Measurements from ENCODE around the gene WARS2. TPM values are rescaled to one million over a fixed set of nuclear protein-coding genes. Genes with fewer than 3 reads are reported as not detected.

WARS2 gene
- polyA plus RNA-seq, 2 of the 4 experiments (the other 2 are of a cell fraction) = 5.9 to 7.9 TPM

- Histone ChIP-seq H3K4me1 (no peaks in the 10 kb centered on the region), H3K4me3 (no peak overlapping the region), H3K9me3 (no peaks in the 10 kb centered on the region), H3K4me2 (no peak overlapping the region), H3K27ac (no peak overlapping the region)
- TF ChIP-seq SMC3 (IDR thresholded peaks at IDR 0.05) (no peak), TP53 (CRISPR knock-in tag; IDR thresholded peaks at IDR 0.05) (no peak), POLR2A (IDR thresholded peaks at IDR 0.05; ENCODE audit: low read length) (no peak), CBX2 (IDR thresholded peaks at IDR 0.05; ENCODE audit: borderline replicate concordance, low read depth) (no peak), KDM1A (IDR thresholded peaks at IDR 0.05; ENCODE audit: low read depth) (no peak), HEYL (CRISPR knock-in tag; IDR thresholded peaks at IDR 0.05) (no peak), FOSB (CRISPR knock-in tag; IDR thresholded peaks at IDR 0.05) (no peak), BCL3 (IDR thresholded peaks at IDR 0.05) (no peak), NFE2L2 (conservative IDR thresholded peaks at IDR 0.05; ENCODE audit: low read length) (no peak), FOXS1 (CRISPR knock-in tag; IDR thresholded peaks at IDR 0.05) (no peak), ZSCAN20 (CRISPR knock-in tag; IDR thresholded peaks at IDR 0.05) (no peak), CHD4 (IDR thresholded peaks at IDR 0.05; ENCODE audit: borderline replicate concordance) (no peak)
- ChIA-PET CTCF (no interaction called here), POLR2A (no interaction called here)
- 74% methylated on average over 1 of the region's 1 CpG for WGBS (ENCODE audit: missing lambda C conversion rate)
- DNase-seq (ENCODE audit: low read depth in 1 of 2, low spot score in 1 of 2) (no peak), FAIRE-seq (no peak), ATAC-seq (no peak)
Measured at GRCh38 chr1:119101563-119101962, 38.9 kb downstream of the WARS2 start.

DNA sequence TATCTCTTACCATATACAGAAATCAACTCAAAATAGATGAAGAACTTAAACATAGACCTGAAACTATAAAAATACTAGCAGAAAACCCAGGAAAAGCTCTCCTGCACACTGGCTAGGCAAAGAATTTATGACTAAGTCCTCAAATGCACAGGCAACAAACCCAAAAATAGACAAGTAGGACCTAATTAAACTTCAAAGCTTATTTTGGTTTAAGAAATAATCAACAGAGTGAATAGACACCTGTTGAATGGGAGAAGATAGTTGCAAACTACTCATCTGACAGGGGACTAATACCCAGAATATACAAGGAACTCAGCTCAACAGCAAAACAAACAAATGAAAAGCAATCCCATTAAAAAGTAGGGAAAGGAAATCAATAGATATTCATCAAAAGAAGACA is 40.7 kb downstream of the WARS2 start:
- ATAC-seq (no peak), DNase-seq (ENCODE audit: low read depth in 1 of 2, low spot score in 1 of 2) (no peak), FAIRE-seq (no peak)
- no peaks in the 10 kb centered on the region for H3K9me3 ChIP-seq
- no peak overlapping the region for H3K4me2 ChIP-seq
- no peaks in the 10 kb centered on the region for H3K4me1 ChIP-seq
- H3K27ac ChIP-seq = no peak overlapping the region
- no peak overlapping the region for H3K4me3 ChIP-seq
- ChIA-PET CTCF (no interaction called here), POLR2A (no interaction called here)
- no peak for TF ChIP-seq MAX (IDR thresholded peaks at IDR 0.05)

DNA sequence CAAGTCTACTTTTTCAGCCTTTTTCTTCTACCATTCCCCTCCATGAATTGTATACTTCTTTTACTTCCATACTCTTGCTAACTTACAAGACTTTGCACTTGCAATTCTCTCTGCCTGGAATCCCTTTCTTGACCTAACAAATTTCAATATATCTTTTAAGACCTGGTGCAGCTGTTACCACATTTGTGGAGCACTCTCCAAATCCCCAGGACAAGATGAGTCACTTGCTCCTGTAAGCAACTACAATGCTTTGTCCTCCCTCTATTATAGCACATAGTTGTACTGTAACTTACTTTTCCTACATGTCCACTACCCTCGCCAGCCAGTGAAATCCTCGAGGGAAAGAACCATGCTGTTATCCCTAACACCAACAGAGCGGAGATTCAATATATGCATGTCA is 43.1 kb downstream of the WARS2 start:
- no peaks in the 10 kb centered on the region for H3K4me1 ChIP-seq
- DNase-seq (ENCODE audit: low read depth in 1 of 2, low spot score in 1 of 2) (no peak), ATAC-seq (no peak), FAIRE-seq (no peak)
- WGBS (ENCODE audit: missing lambda C conversion rate) = 83% methylated on average over 3 of the region's 3 CpGs
- TF ChIP-seq, protein P1, sequence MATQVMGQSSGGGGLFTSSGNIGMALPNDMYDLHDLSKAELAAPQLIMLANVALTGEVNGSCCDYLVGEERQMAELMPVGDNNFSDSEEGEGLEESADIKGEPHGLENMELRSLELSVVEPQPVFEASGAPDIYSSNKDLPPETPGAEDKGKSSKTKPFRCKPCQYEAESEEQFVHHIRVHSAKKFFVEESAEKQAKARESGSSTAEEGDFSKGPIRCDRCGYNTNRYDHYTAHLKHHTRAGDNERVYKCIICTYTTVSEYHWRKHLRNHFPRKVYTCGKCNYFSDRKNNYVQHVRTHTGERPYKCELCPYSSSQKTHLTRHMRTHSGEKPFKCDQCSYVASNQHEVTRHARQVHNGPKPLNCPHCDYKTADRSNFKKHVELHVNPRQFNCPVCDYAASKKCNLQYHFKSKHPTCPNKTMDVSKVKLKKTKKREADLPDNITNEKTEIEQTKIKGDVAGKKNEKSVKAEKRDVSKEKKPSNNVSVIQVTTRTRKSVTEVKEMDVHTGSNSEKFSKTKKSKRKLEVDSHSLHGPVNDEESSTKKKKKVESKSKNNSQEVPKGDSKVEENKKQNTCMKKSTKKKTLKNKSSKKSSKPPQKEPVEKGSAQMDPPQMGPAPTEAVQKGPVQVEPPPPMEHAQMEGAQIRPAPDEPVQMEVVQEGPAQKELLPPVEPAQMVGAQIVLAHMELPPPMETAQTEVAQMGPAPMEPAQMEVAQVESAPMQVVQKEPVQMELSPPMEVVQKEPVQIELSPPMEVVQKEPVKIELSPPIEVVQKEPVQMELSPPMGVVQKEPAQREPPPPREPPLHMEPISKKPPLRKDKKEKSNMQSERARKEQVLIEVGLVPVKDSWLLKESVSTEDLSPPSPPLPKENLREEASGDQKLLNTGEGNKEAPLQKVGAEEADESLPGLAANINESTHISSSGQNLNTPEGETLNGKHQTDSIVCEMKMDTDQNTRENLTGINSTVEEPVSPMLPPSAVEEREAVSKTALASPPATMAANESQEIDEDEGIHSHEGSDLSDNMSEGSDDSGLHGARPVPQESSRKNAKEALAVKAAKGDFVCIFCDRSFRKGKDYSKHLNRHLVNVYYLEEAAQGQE (IDR thresholded peaks at IDR 0.05) = no peak
- TF ChIP-seq HES2 (IDR thresholded peaks at IDR 0.05) (no peak), PBX3 (IDR thresholded peaks at IDR 0.05) (no peak), RAD21 (conservative IDR thresholded peaks at IDR 0.05 in 1 of 2, IDR thresholded peaks at IDR 0.05 in 1 of 2) (no peak), FOSB (CRISPR knock-in tag; IDR thresholded peaks at IDR 0.05) (no peak), HDAC2 (IDR thresholded peaks at IDR 0.05) (no peak), NR3C1 (IDR thresholded peaks at IDR 0.05) (no peak), EP300 (IDR thresholded peaks at IDR 0.05) (no peak)
- ChIA-PET POLR2A (no interaction called here), CTCF (no interaction called here)
- no peak overlapping the region for H3K4me3 ChIP-seq
- H3K27ac ChIP-seq = no peak overlapping the region
- H3K4me2 ChIP-seq = no peak overlapping the region
- H3K9me3 ChIP-seq = no peaks in the 10 kb centered on the region
